Activated CD4-positive, alpha-beta T cell treated with anti-CD3 and anti-CD28 coated beads for 36 hours (primary cell): Measurements from ENCODE around the gene ENTR1. TPM values are rescaled to one million over a fixed set of nuclear protein-coding genes. Genes with fewer than 3 reads are reported as not detected.

Experiments
- ATAC-seq: fragments of 200-7000 bp; cut with Tn5 transposase; one replicate; pipeline ENCODE4 v1.10.0; 2021; ENCODE audit warnings: mild to moderate bottlenecking, moderate library complexity
- CTCF ChIA-PET: fragments of 350-600 bp; sonication (Branson Sonifier 250); formaldehyde crosslinking; loops from one replicate; lab custom pipeline; 2021; ENCODE audit warnings: antibody characterized with exemption; lab: Charles Lee
- POLR2A ChIA-PET: fragments of 350-600 bp; sonication (Branson Sonifier 250); formaldehyde crosslinking; loops from one replicate; lab custom pipeline; 2021; ENCODE audit warnings: antibody characterized with exemption, inconsistent platforms; lab: Charles Lee
- DNase-seq: peaks from one replicate; pipeline ENCODE4 v3.0.0-alpha.2; 2020
- H3K27ac Mint-ChIP-seq: one replicate; pipeline ENCODE4 v1.8.0; 2021; ENCODE audit warnings: mixed read lengths
- H3K27me3 Mint-ChIP-seq: one replicate; pipeline ENCODE4 v1.8.0; 2021; ENCODE audit warnings: mixed read lengths
- H3K36me3 Mint-ChIP-seq: one replicate; pipeline ENCODE4 v1.8.0; 2021; ENCODE audit warnings: low read depth, mixed read lengths
- H3K4me1 Mint-ChIP-seq: one replicate; pipeline ENCODE4 v1.8.0; 2021; ENCODE audit warnings: mixed read lengths
- H3K4me3 Mint-ChIP-seq: one replicate; pipeline ENCODE4 v1.8.0; 2021; ENCODE audit warnings: mild to moderate bottlenecking, moderate library complexity, mixed read lengths
- H3K9me3 Mint-ChIP-seq: one replicate; pipeline ENCODE4 v1.8.0; 2021; ENCODE audit warnings: low read depth, mixed read lengths
- intact Hi-C, 2 experiments: fragments of 100-400 bp; cut with DNase I in 1 of 2; cut with micrococcal nuclease in 1 of 2; formaldehyde crosslinking; loops; one replicate each; pipeline versions ENCODE4 v1.14.2 to v1.15.1; 2022 to 2024; cut with DNase I, micrococcal nuclease
- total RNA-seq, 2 experiments: library from RNA; stranded (reverse); gene quantifications; one replicate each; pipeline ENCODE4 v1.2.3, GENCODE V29; 2021

The ENTR1 gene
- total RNA-seq, 2 experiments from 2014 or later: 57.2 to 67.7 TPM

DNA sequence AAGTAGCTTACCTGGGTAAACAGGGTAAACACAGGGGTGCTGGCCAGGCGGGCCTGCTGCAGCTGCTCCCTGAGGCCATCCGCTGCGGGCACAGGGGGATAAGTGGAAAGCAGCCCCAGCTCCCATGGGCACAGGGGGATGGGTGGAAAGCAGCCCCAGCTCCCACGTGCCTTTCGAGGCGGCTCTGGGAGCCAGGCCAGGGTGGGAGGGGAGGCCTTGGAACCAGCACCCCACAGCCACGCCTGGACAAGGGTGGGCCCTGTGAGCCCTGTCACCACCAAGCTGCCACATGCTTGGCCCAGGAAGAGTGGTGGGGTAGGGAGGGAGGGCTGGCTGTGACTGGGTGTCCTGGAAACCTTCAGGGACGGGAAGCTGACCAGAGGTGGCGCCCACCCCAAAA is 29.1 kb downstream of the ENTR1 start:
- no peaks in the 10 kb centered on the region for H3K9me3 Mint-ChIP-seq
- ChIA-PET POLR2A (interaction anchor here (0.6 to 1.7 kb wide), 3 partner anchors 9 to 33 kb away, joined by 3 to 7 read pairs (median 4); partner anchors contain the start of gene DNLZ), CTCF (interaction anchor here (2.0 kb wide), 1 partner anchor 18 kb away, joined by 8 read pairs; the partner anchor contains the start of gene DNLZ)
- peaks cover 18% of the 10 kb centered on the region for H3K4me1 Mint-ChIP-seq
- intact Hi-C loops: no loop called here
- peaks cover 31% of the 10 kb centered on the region for H3K36me3 Mint-ChIP-seq
- H3K27me3 Mint-ChIP-seq: no peaks in the 10 kb centered on the region
- DNase-seq: no peak
- no peak overlapping the region for H3K4me3 Mint-ChIP-seq
- ATAC-seq: no peak
- no peak overlapping the region for H3K27ac Mint-ChIP-seq

DNA sequence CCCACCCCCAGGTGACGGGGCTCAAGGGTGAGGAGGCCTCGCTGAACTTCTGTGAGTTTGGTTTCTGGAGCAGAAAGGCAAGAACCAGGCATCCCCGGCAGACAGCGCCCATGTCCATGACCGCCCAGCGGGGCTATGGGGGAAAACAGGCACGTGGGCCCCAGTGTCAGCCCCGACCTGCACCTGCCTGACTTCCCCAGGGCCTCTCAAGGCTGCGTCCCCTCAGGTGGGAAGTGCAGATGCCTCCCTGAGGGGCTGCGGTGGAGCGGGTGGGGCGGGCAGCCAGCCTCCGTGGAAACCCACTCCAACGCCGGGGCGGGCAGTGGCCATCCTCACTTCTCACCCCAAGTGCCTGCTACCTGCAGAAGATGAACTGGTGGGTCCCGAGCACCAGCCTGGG is 30.0 kb downstream of the ENTR1 start:
- intact Hi-C loops: no loop called here
- ChIA-PET POLR2A (no interaction called here), CTCF (no interaction called here)
- no peaks in the 10 kb centered on the region for H3K9me3 Mint-ChIP-seq
- ATAC-seq (no peak), DNase-seq (no peak)
- H3K4me1 Mint-ChIP-seq: peaks cover 10% of the 10 kb centered on the region
- no peaks in the 10 kb centered on the region for H3K27me3 Mint-ChIP-seq
- no peak overlapping the region for H3K4me3 Mint-ChIP-seq
- H3K36me3 Mint-ChIP-seq: peaks cover 23% of the 10 kb centered on the region
- H3K27ac Mint-ChIP-seq: no peak overlapping the region

DNA sequence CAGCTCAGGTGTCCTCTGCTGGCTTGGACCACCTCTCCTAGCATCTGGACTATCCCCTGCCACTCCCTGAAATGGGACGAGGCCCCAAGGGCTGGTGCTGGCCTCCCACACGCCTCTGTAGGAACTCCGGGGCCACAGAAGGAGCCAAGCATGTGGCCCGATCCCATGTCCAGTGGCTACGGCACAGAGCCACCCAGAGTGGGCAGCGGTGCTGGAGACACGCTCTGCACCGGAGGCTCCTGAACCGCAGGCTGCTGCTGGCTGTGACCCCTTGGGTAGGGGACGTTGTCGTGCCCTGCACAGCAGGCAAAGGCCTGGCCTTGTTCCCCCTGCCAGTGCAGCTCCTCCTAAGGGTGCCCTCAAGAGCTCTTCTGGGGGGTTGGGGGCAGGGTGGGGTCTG is 30.5 kb downstream of the ENTR1 start:
- no peaks in the 10 kb centered on the region for H3K27me3 Mint-ChIP-seq
- no peak overlapping the region for H3K27ac Mint-ChIP-seq
- H3K36me3 Mint-ChIP-seq: peaks cover 20% of the 10 kb centered on the region
- H3K4me1 Mint-ChIP-seq: peaks cover 5% of the 10 kb centered on the region
- ChIA-PET CTCF (no interaction called here), POLR2A (no interaction called here)
- DNase-seq (no peak), ATAC-seq (no peak)
- H3K4me3 Mint-ChIP-seq: no peak overlapping the region
- intact Hi-C loops: no loop called here
- H3K9me3 Mint-ChIP-seq: no peaks in the 10 kb centered on the region

DNA sequence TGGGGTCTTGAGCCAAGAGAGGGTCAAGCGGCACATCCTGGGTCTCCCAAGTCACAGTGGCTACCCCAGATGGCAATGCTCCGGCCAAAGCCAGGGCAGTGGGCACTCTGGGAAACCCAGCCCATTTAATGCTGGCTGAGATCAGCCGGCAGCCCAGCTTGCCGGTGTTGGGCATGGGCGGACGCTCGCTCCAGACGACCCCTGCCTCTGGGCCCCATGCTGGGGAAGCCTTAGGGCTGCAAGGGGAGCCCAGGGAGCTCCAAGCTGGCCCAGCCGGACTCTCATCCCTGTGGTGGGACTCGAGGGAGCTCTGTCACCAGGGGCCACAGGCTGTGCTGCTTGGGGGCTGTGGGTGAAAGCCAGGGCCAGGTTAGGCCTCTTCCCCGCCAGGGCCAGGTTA is 31.0 kb downstream of the ENTR1 start:
- Mint-ChIP-seq H3K27me3 (no peaks in the 10 kb centered on the region), H3K27ac (no peak overlapping the region), H3K4me3 (no peak overlapping the region), H3K36me3 (peaks cover 19% of the 10 kb centered on the region), H3K9me3 (no peaks in the 10 kb centered on the region), H3K4me1 (no peaks in the 10 kb centered on the region)
- ChIA-PET POLR2A (no interaction called here), CTCF (no interaction called here)
- ATAC-seq (no peak), DNase-seq (no peak)
- intact Hi-C loops: no loop called here

DNA sequence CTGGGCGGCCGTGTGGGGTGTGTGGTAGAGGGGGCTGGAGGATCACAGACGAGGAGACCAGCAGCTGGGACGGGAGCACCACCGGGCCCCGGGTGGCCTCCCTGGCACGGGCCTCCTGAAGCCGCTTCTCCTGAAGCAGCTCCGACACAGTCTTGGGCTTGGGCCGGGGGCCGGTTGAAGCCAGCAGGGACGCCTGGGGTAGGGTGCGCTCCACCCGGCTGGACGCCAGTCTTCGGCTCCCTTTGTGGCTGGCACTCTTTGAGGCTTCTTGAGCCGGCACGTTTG is 31.5 kb downstream of the ENTR1 start:
- no peak overlapping the region for H3K4me3 Mint-ChIP-seq
- intact Hi-C loops: no loop called here
- POLR2A ChIA-PET: no interaction called here
- CTCF ChIA-PET: no interaction called here
- no peak overlapping the region for H3K27ac Mint-ChIP-seq
- DNase-seq (no peak), ATAC-seq (no peak)
- H3K9me3 Mint-ChIP-seq: no peaks in the 10 kb centered on the region
- H3K4me1 Mint-ChIP-seq: no peaks in the 10 kb centered on the region
- no peaks in the 10 kb centered on the region for H3K27me3 Mint-ChIP-seq
- H3K36me3 Mint-ChIP-seq: peaks cover 14% of the 10 kb centered on the region

DNA sequence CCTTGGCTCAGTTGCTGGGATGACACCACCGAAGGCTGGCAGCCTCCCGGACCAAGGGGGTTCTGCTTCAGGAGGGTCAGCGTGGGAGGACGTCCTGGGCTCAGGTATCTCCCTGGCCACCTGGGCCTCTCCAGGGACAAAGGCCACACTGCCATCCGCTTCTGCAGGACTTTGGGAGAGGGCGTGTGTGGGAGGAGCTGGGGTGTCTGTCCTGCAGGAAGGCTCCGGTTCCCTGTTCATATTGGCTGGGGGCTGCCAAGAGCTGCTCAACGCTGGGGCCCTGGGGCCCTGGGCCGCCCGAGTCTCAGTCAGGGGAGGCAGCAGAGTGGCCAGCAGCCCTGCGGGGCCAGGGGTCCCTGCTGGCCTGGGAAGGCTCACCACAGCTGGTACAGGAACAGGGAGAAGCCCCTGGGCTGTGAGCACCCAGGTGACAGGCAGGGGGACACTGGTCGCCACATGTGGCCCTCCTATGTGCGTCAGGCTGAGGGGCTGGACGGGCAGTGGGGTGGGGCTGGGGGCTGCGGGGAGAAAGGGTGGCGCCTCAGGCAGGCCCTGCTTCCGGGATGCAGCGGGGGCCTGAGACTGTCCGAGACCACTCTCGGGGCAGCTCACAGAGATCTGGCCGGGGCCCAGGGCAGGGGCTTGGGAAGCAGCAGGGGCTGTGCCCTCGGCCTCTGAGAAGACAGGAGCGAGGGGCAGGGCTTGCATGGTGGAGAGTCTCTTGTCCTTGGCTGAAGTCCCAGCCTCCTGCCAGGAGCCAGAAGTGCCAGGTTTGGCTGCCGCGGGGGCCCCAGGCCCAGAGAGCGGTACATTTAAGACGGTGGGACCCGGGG is 32.0 kb downstream of the ENTR1 start:
- intact Hi-C loops: no loop called here
- CTCF ChIA-PET: no interaction called here

DNA sequence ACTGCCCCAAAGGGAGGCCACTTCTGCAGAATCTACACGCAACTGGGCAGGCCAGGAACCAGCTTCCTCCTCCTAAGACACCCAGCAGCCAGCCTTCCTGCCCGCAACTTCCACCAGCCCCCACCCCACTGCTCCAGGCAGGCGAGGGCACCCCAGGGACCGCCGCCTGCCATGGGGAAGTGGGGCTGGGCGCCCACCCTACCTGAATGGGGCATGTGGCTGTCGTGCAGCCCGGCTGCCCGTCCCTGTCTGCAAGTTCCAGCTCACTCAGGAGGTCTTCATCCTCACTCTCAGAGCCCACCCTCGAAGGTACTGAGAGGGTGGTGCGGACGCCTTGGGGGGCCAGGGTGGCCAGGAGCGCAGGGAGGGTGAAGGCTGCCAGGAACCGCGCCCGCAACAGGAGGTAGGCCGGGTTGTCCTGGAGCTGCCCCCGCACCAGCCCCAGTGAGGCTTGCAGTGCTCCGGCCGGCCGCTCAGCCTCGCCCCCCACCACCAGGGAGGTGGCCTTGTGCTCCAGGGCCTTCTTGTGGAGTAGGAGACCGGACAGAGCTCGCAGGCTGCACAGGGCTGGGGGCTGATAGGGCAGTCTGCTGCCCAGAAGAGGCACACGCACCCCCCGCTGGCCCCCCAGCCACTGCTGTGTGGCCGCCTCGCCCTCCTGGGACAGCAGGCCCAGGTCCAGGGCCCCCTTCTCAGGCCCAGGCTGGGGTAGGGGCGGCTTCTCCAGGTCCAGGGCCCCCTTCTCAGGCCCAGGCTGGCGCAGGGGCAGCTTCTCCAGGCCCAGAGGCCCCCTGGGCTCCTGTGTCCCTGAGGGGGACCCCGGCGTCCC is 32.9 kb downstream of the ENTR1 start:
- no peak for ATAC-seq

More for the DNA sequence above, 32.0 kb downstream of the ENTR1 start:
- no peaks in the 10 kb centered on the region for H3K9me3 Mint-ChIP-seq
- no peak overlapping the region for H3K4me3 Mint-ChIP-seq
- peaks cover 10% of the 10 kb centered on the region for H3K36me3 Mint-ChIP-seq
- no peaks in the 10 kb centered on the region for H3K4me1 Mint-ChIP-seq
- no peak overlapping the region for H3K27ac Mint-ChIP-seq
- POLR2A ChIA-PET: no interaction called here
- ATAC-seq (no peak), DNase-seq (no peak)
- H3K27me3 Mint-ChIP-seq: no peaks in the 10 kb centered on the region

DNA sequence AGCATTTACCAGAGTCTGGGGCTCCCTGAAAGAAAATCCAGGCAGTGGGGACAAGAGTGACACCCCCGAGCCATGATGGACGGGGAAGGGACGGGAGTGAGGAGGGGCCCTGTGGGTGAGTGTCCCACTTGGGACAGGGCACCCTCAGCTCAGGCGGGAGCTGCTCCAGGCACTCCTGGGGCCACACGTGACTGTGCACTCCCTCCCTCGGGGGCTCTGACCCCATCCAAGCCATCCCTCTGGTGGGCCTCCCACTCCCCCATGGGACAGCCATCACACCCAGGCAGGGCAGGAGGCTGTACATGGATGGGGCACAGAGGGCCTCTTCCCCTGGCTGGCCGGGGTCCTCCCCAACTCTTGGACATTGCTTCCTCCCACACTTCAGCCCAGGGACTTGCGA is 34.0 kb downstream of the ENTR1 start:
- H3K4me1 Mint-ChIP-seq: no peaks in the 10 kb centered on the region
- ChIA-PET POLR2A (no interaction called here), CTCF (no interaction called here)
- intact Hi-C loops: no loop called here
- H3K9me3 Mint-ChIP-seq: no peaks in the 10 kb centered on the region
- no peak overlapping the region for H3K27ac Mint-ChIP-seq
- no peaks in the 10 kb centered on the region for H3K27me3 Mint-ChIP-seq
- H3K36me3 Mint-ChIP-seq: peaks cover 4% of the 10 kb centered on the region
- DNase-seq: no peak
- H3K4me3 Mint-ChIP-seq: no peak overlapping the region
- ATAC-seq: no peak

More for the DNA sequence above, 32.9 kb downstream of the ENTR1 start:
- intact Hi-C loops: no loop called here
- no peaks in the 10 kb centered on the region for H3K27me3 Mint-ChIP-seq
- POLR2A ChIA-PET: no interaction called here
- H3K9me3 Mint-ChIP-seq: no peaks in the 10 kb centered on the region
- DNase-seq: no peak
- CTCF ChIA-PET: interaction anchor here (0.7 kb wide), 1 partner anchor 230 kb away, joined by 4 read pairs; no protein-coding TSS in a partner anchor
- no peaks in the 10 kb centered on the region for H3K4me1 Mint-ChIP-seq
- peaks cover 6% of the 10 kb centered on the region for H3K36me3 Mint-ChIP-seq
- H3K4me3 Mint-ChIP-seq: no peak overlapping the region
- no peak overlapping the region for H3K27ac Mint-ChIP-seq

DNA sequence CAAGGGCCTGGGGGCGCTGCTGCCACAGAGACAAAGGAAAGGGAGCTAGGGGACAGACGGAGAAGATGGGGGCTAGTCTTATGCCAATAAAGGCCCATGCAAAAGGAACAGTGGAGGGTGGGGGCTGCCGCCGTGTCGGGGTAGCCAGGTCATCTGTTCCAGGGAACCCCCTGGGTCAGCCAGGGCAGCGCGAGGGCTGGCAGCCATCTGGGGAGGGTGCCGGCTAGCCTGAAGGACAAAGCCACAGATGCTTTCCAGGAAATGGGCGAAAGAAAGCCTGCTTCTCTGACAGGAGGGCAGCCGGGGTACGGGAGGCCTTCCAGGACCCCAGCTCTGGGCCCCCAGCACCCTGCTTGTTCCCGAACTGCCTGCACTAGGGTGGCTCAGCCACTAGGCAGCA is 35.3 kb downstream of the ENTR1 start:
- ChIA-PET CTCF (no interaction called here), POLR2A (interaction anchor here (0.5 to 0.6 kb wide), 2 partner anchors 11 to 12 kb away, joined by 4 to 7 read pairs; no protein-coding TSS in a partner anchor)
- Mint-ChIP-seq H3K9me3 (no peaks in the 10 kb centered on the region), H3K36me3 (peaks cover 4% of the 10 kb centered on the region), H3K4me3 (no peak overlapping the region), H3K27me3 (no peaks in the 10 kb centered on the region), H3K4me1 (no peaks in the 10 kb centered on the region), H3K27ac (no peak overlapping the region)
- ATAC-seq: no peak
- intact Hi-C loops: no loop called here
- no peak for DNase-seq

DNA sequence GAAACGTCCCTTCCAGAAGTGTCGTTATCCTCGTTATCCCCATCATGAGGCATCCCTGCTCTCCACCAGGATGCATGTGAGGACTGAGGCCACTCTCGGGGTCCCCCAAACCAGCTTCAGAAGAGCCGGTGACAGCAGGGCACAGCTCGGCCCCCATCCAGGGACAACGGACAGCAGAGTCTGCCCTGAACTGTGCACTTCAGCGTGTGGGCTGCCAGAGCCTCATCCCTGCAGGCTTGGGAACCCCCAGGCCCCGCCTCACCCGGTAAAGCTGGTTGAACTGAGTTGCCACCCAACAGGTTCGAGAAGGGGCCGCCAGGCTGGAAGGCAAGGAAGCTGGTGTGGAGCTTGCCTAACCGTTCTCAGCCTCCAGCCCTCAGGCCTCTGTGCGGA is 36.2 kb downstream of the ENTR1 start:
- ATAC-seq (no peak), DNase-seq (no peak)
- POLR2A ChIA-PET: no interaction called here
- CTCF ChIA-PET: no interaction called here
- no peaks in the 10 kb centered on the region for H3K4me1 Mint-ChIP-seq
- no peak overlapping the region for H3K27ac Mint-ChIP-seq
- H3K27me3 Mint-ChIP-seq: no peaks in the 10 kb centered on the region
- intact Hi-C loops: no loop called here
- no peak overlapping the region for H3K4me3 Mint-ChIP-seq
- H3K9me3 Mint-ChIP-seq: no peaks in the 10 kb centered on the region
- peaks cover 4% of the 10 kb centered on the region for H3K36me3 Mint-ChIP-seq

DNA sequence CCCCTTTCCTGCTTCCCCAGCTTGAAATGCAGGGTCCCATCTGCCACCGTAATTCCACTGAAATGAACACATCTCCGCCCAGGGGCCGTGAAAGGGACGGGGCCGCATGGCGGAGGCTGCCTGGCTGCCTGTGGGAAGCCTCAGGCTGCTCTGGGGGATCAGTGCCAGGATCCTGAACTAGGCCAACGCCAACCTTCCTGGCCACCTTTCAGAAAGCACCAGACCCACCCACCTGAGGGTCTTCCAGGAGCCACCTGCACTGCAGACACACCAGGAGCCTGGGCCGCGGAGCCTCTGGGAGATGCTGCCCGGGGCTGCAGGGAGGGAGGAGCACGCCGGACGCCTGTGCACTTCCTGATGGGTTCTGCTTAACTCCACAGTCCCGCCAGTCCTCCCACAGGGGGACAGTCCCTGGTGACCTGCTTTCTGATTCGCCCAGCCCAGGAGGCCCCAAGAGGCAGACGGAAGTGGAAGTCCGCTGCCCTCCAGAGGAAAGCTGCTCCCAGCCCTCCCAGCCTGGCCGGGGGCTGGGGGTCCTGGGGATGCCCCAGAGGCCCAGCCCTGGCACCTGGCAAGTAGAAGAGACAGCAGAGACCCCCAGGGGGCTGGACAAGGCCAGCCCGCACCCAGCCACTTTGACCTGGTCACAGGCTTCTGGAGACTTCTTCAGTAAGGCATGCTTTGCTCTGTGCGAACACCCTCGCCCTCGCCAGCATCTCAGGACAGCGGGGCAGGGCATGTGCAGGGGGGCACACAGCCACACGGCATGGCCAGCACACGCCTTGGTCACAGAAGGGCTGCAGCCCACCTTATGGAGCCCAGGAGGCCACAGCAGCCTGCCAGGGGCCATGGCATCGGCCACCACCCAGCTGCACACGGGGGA is 36.9 kb downstream of the ENTR1 start, which contains the start of gene CARD9:
Gene CARD9 (minus strand): TSS at position 370 of the 883 bp plus-strand sequence. CDS start 1,591 bp downstream, outside the sequence.
- POLR2A ChIA-PET: no interaction called here
- intact Hi-C loops: no loop called here
- no peak for ATAC-seq
- DNase-seq: no peak
- no peak within 1 kb of the TSS for H3K27ac Mint-ChIP-seq
- CTCF ChIA-PET: no interaction called here
- H3K36me3 Mint-ChIP-seq: peaks cover 4% of the 10 kb centered on the region
- H3K27me3 Mint-ChIP-seq: no peaks in the 10 kb centered on the region
- H3K9me3 Mint-ChIP-seq: no peaks in the 10 kb centered on the region
- H3K4me1 Mint-ChIP-seq: no peaks in the 10 kb centered on the region
- H3K4me3 Mint-ChIP-seq: peak within 1 kb of the TSS; percentile 26
